ENCODE data around the gene TMEM169. TPM values are rescaled to one million over a fixed set of nuclear protein-coding genes. Genes with fewer than 3 reads are reported as not detected.
"Not testable (repeated sequence)": the region's sequence is repeated elsewhere in the genome, so short reads cannot be mapped to it uniquely, and the experiment has no call there.

TMEM169 gene
- total RNA-seq, 1 donor from 2014 or later: 3.2 TPM

- TF ChIP-seq CTCF (IDR thresholded peaks at IDR 0.05; ENCODE audit: unreplicated experiment): no peak
- peaks cover 9% of the 10 kb centered on the region for H3K4me1 Mint-ChIP-seq (ENCODE audit: unreplicated experiment)
- no peak overlapping the region for H3K27ac Mint-ChIP-seq (ENCODE audit: unreplicated experiment)
- H3K4me3 Mint-ChIP-seq (ENCODE audit: unreplicated experiment): no peak overlapping the region
- no peaks in the 10 kb centered on the region for H3K27me3 Mint-ChIP-seq (ENCODE audit: unreplicated experiment)
- H3K9me3 Mint-ChIP-seq (ENCODE audit: unreplicated experiment): no peaks in the 10 kb centered on the region
- no peak for DNase-seq (ENCODE audit: low spot score)
- H3K36me3 Mint-ChIP-seq (ENCODE audit: low read depth, unreplicated experiment): no peaks in the 10 kb centered on the region
Observed at GRCh38 chr2:216074794-216075193, 6.9 kb upstream of the TMEM169 start.

GRCh38 chr2:216075510-216076485, 5.9 kb upstream of the TMEM169 start:
- no peaks in the 10 kb centered on the region for H3K27me3 Mint-ChIP-seq (ENCODE audit: unreplicated experiment)
- peaks cover 12% of the 10 kb centered on the region for H3K4me1 Mint-ChIP-seq (ENCODE audit: unreplicated experiment)
- DNase-seq (ENCODE audit: low spot score): no peak
- no peaks in the 10 kb centered on the region for H3K9me3 Mint-ChIP-seq (ENCODE audit: unreplicated experiment)
- TF ChIP-seq CTCF (IDR thresholded peaks at IDR 0.05; ENCODE audit: unreplicated experiment): no peak
- peak overlapping the region; percentile 17 for H3K27ac Mint-ChIP-seq (ENCODE audit: unreplicated experiment)
- H3K36me3 Mint-ChIP-seq (ENCODE audit: low read depth, unreplicated experiment): no peaks in the 10 kb centered on the region
- no peak overlapping the region for H3K4me3 Mint-ChIP-seq (ENCODE audit: unreplicated experiment)

GRCh38 chr2:216078776-216079175, 2.9 kb upstream of the TMEM169 start:
- peaks cover 2% of the 10 kb centered on the region for H3K27me3 Mint-ChIP-seq (ENCODE audit: unreplicated experiment)
- DNase-seq (ENCODE audit: low spot score): no peak
- no peaks in the 10 kb centered on the region for H3K9me3 Mint-ChIP-seq (ENCODE audit: unreplicated experiment)
- H3K4me1 Mint-ChIP-seq (ENCODE audit: unreplicated experiment): peaks cover 32% of the 10 kb centered on the region
- no peak overlapping the region for H3K4me3 Mint-ChIP-seq (ENCODE audit: unreplicated experiment)
- TF ChIP-seq CTCF (IDR thresholded peaks at IDR 0.05; ENCODE audit: unreplicated experiment): no peak
- H3K27ac Mint-ChIP-seq (ENCODE audit: unreplicated experiment): no peak overlapping the region
- no peaks in the 10 kb centered on the region for H3K36me3 Mint-ChIP-seq (ENCODE audit: low read depth, unreplicated experiment)

GRCh38 chr2:216080048-216080447, 1.7 kb upstream of the TMEM169 start:
- not testable (repeated sequence) for H3K27me3 Mint-ChIP-seq (ENCODE audit: unreplicated experiment); H3K4me3 Mint-ChIP-seq (ENCODE audit: unreplicated experiment); H3K36me3 Mint-ChIP-seq (ENCODE audit: low read depth, unreplicated experiment); DNase-seq (ENCODE audit: low spot score); H3K9me3 Mint-ChIP-seq (ENCODE audit: unreplicated experiment); H3K27ac Mint-ChIP-seq (ENCODE audit: unreplicated experiment)
- peaks cover 41% of the 10 kb centered on the region for H3K4me1 Mint-ChIP-seq (ENCODE audit: unreplicated experiment)

- DNase-seq (ENCODE audit: low spot score): no peak
- Mint-ChIP-seq H3K9me3 (ENCODE audit: unreplicated experiment) (no peaks in the 10 kb centered on the region), H3K4me1 (ENCODE audit: unreplicated experiment) (peaks cover 35% of the 10 kb centered on the region), H3K27me3 (ENCODE audit: unreplicated experiment) (peaks cover 2% of the 10 kb centered on the region), H3K27ac (ENCODE audit: unreplicated experiment) (no peak overlapping the region), H3K4me3 (ENCODE audit: unreplicated experiment) (peak overlapping the region; percentile 89), H3K36me3 (ENCODE audit: low read depth, unreplicated experiment) (no peaks in the 10 kb centered on the region)
- no peak for TF ChIP-seq CTCF (IDR thresholded peaks at IDR 0.05; ENCODE audit: unreplicated experiment)
Observed at GRCh38 chr2:216081012-216081411, 707 bp upstream of the TMEM169 start.

Data from endothelial cell (in vitro differentiated cells).